Lower leg skin (tissue), 3 donors: ENCODE measurements around the gene STEEP1.

Experiments used
- POLR2A ChIP-seq, 2 donors: fragments of 450-650 bp; IDR thresholded peaks; one replicate each; pipeline ENCODE4 v1.6.1; 2016 to 2017; ENCODE audit warnings: antibody characterized with exemption in 2 of 2, mild to moderate bottlenecking in 1 of 2, moderate library complexity in 1 of 2
- TF ChIP-seq, protein P1 (sequence below), 3 donors: fragments of 450-650 bp; IDR thresholded peaks; one replicate each; pipeline ENCODE4 v1.5.1; 2016; ENCODE audit warnings: antibody characterized with exemption in 3 of 3, mild to moderate bottlenecking in 3 of 3, moderate library complexity in 2 of 3

DNA sequence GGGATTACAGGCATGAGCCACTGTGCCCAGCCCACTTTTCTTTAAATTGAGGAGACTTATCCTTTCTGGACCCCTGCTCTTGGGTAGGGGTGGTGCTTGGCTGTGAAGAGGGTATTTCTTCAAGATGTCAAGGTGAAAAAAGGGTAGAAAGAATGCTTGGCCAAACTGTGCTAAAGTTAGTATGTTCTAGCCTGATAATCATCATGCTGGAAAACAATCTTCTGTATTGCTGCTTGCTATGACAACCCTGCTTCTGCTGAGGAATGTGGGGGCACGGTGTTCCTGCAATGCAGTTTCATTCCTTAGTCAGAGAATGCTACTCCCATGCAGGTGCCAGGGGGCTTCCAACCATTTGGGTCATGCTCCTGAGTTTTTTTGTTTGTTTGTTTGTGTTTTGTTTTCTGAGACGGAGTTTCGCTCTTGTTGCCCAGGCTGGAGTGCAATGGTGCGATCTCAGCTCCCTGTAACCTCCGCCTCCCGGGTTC lies 5.2 kb upstream of the STEEP1 start:
- TF ChIP-seq POLR2A (IDR thresholded peaks at IDR 0.05): no peak
- TF ChIP-seq, protein P1, sequence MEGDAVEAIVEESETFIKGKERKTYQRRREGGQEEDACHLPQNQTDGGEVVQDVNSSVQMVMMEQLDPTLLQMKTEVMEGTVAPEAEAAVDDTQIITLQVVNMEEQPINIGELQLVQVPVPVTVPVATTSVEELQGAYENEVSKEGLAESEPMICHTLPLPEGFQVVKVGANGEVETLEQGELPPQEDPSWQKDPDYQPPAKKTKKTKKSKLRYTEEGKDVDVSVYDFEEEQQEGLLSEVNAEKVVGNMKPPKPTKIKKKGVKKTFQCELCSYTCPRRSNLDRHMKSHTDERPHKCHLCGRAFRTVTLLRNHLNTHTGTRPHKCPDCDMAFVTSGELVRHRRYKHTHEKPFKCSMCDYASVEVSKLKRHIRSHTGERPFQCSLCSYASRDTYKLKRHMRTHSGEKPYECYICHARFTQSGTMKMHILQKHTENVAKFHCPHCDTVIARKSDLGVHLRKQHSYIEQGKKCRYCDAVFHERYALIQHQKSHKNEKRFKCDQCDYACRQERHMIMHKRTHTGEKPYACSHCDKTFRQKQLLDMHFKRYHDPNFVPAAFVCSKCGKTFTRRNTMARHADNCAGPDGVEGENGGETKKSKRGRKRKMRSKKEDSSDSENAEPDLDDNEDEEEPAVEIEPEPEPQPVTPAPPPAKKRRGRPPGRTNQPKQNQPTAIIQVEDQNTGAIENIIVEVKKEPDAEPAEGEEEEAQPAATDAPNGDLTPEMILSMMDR (IDR thresholded peaks at IDR 0.05): no peak
